NCI-H2196 (cell line): ENCODE measurements around the gene HLF.

Experiments
- DNase-seq: peaks from one replicate; lab custom pipeline; 2025; ENCODE audit not compliant: unreplicated experiment; lab: John Stamatoyannopoulos, UW

HLF gene

DNA sequence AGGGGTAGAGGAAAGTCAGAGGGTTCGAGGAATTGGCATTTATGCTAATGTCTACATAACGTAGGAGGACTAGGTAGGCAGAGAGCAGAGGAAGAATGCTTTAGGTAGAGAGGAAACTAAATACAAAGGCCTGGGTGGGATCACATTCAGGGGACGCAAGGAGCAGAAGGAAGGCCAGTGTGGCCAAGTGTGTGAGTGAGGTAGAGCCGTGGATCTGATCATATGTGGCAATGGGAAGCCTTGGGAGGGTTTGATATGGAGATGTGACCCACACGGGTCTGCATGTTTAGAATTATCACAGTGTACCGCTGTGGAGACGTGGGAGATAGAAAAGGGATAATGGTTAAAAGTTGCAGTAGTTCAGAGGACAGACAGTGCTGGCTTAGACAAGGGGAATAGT is 43.1 kb downstream of the HLF start:
- no peak for DNase-seq

DNA sequence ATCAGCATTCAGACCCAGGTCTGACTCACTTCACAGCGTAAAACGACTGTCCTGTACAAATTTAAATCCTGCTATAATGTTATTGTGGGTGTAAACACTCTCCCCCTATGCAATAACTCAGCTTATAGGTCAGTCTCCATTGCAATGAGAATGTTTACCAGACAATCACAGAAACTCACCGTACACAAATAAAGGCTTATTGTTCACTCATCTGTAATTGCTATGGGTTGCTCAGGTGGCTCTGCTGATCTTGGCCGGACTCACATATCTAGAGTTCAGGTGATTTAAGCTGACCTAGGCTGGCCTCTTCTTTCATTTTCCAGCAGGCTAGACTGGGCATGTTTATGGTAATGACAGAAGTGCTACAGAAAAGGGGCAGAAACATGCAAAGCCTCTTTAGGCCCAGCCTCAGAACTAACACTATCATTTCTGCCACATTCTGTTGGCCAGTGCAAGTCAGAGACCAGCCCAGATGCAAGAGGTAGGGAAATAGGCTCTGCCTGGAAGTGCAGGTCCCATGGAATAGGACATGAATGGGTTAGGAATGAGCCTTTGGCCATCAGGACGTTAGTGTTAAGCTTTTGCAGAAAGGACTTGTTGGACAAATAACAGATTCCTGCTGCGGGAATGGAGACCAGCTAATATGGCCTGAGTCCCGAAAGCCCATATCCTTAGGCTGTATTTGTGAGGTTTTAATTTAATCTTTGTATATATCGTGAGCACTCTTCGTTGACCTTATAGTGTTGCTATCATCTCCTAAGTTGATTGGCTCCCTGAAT is 44.0 kb downstream of the HLF start:
- DNase-seq = no peak

DNA sequence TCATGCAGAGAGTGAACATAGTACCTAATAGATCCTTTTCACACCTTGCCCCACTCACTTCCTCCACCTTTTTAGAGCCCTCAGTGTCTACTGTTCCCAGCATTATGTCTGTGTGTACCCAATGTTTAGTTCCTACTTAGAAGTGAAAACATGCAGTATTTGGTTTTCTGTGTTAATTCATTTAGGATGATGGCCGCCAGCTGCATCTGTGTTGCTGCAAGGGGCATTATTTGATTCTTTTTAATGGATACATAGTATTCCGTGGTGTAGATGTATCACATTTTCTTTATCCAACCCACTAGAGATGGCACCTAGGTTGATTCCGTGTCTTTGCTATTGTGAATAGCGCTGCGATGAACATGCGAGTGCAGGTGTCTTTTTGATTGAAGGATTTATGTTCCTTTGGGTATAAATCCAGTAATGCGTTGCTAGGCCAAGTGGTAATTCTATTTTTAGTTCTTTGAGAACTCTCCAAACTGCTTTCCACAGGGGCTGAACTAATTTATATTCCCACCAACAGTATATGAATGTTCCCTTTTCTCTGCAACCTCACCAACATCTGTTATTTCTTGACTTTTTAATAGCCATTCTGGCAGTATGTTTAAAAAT is 47.1 kb downstream of the HLF start:
- no peak for DNase-seq

DNA sequence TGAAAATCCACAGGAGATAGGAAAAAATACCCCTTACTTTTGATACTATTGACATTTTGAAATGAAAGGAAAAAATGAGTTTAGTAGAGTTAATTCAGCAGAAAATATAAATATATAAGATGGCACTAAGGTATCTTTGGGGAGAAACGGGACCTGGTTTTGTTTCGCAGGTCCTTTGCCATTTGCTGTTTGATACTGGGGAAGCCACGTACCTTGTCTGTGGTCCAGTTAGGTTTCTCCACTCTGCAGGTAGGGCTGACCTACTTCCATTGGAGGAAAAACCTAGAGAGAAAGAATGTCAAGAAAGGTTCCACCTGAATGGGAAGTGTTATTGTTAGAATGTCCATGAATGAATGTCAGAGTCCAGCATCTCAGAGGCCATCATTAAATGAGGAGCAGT is 48.1 kb downstream of the HLF start:
- no peak for DNase-seq

DNA sequence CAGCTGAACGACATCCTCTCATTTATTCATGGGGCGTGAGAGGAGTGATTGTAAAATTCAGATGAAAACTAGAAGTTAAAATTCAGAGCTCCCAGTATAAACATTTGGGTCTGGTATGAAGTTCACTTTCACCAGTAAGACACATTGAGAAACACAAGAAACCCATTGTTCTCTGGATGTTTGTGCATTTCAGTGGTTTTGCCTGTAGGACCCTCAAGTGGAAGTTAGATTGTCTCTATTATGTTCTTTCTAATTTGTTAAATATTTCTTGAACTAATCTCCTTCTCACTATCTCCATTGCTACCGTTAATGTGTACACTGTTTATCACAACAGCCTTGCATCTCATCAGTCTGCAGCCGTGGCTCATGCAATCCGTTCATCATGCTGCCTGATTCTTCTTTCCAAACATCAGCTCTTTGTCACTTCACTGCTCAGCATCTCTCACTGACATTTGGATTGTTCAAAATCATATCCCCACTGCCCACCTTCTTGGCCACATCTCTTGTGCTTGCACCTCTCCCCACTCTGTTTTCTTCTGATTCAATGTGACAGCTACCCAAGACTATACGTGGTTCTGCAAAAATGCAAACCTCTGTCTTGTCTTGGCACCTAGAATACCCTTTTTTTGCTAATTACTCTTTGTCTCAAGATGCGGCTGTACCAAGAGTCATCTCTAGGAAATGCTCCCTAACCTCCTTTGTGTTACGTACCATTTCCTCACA is 49.5 kb downstream of the HLF start:
- DNase-seq = no peak

DNA sequence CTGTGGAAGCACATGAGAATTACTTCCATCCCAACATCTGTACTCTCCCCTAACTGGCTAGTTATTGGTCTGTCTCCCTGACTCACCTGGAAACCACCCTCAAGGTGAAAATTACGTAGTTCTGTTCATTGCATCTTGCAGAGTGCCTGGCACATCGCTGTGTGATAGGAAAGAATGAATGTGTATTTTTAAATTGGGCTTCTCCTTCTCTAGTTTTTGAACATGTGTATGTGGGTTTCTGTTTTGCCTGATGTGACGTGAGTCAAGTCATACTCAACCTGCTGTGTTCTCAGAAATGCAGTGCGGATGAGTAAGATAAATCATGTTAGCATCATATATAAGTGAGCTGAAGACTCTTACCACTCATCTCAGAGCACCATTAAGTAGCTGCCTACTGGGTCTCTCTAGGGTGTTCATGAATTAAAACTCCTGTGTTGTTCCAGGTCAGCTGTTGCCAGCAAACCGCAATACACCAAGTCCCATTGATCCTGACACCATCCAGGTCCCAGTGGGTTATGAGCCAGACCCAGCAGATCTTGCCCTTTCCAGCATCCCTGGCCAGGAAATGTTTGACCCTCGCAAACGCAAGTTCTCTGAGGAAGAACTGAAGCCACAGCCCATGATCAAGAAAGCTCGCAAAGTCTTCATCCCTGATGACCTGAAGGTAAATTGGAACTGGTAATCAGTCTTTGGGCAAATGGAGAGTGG is 50.2 kb downstream of the HLF start:
- no peak for DNase-seq

DNA sequence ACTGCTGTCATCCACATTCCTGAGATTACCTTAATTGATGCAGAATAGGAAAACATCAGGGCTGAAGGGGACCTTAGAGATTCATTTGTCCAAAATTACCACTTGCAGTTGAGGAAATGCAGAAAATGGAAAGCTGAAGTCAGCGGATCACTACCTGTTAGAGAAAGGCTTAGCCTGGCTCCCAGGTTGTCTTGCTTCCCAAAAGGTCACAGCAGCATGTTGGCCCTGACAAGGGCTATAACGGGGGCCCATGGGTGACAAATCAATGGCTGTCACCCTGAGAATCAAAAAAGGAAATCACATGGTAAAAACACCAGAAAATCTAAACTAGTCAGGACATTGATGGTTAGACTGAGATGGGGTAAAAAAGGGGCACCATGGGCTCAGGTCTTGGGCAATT is 51.7 kb downstream of the HLF start:
- no peak for DNase-seq

DNA sequence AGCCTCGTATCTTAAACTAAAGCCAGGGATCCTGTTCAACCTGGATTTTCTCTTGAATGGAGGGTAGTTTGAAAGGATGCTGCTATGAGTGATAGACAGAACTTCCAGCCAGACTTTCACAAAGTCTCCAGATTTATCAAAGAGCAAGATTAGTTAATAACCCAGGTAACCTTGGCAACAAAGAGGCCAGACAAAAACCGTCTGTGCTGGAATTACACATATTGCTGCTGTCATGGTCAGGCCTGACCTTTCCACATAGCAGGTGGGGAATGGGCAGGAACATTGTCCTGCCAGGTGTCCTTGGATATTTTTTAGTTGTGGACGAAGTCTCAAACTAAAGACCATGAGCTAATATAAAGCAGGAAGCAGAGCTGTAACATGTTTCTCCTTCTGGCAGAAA is 52.5 kb downstream of the HLF start:
- no peak for DNase-seq

DNA sequence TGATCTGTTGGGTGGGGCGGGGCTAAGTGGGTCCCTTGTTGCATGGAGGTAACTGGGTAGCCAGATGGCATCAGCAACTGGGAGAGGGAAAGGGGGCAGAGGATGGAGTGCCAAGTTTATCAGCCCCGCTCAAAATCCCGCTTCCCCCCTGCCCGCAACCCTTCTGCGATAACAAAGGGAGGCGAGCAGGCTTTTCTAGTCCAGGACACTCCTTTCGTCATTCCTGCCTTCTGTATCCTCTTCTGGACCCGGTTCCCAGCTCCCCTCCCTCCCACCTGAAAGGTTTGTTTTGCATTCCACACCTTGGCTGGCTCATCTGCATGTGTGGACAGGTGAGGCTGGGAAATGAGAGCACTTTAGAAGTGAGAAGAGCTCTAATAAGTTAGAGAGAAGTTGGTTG is 53.3 kb downstream of the HLF start:
- DNase-seq = no peak

DNA sequence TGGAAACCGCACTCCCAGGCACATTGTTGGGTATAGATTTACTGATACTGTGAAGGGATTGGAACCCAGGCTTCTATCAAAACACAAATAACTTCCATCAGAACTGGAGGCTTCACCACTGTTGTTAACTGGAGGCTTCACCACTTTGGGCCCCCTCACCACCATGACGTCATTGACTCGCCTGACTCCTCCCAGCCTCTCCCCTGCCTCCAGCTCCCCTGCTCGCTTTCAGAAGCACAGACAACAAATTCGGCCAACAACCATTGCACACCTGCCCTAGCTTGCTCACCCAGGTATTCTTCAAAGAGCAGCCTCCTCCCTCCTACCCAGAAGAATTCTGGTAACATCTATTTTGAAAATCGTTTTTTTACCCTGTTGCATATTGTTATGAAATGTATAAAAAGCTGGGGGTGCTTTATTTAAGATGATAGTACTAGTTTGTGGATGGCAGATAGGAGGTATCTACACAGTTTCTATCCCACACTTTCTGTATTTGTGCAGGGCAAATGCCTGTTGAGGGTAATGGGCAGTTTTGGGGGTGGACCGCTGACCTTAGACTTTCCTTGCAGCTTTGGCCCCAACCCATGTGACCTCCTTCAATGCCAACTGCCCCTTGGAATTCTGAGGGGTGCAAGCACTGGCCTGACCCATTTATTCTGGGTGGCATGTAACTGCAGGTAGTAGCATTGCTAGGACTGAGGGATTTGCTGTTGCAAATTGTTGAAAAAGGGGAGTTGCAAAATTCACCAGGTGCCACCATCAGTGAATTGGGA is 54.1 kb downstream of the HLF start:
- no peak for DNase-seq

DNA sequence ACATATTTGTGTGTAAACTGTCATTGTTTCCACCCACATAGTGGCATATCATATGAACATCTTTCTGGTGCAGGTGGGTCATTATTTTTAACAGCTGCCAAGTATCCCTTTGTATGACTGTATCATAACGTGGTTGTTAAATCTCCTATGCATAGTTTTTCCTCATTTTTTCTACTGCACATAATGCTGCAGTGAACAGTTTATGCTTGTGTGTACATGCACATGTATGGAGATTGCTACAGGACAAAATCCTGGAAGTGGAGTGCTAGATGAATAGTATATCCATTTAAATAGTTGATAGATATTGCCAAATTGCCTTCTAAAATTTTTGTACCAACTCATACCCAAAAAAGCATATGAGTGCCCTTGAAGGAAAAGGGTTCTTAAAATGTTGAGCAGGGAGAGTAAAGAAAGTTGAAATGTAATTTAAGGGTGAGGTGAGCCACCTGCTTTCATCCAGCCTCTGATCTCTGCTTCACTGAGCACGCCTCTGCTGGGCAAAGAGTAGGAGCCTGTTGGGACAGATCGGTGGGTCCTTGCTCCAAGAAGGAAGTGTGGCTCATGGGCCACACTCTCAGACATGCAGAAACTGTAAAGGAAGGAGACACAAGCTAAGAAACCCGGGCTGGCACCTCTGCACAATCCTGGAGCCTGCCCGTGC is 55.3 kb downstream of the HLF start:
- DNase-seq = no peak

DNA sequence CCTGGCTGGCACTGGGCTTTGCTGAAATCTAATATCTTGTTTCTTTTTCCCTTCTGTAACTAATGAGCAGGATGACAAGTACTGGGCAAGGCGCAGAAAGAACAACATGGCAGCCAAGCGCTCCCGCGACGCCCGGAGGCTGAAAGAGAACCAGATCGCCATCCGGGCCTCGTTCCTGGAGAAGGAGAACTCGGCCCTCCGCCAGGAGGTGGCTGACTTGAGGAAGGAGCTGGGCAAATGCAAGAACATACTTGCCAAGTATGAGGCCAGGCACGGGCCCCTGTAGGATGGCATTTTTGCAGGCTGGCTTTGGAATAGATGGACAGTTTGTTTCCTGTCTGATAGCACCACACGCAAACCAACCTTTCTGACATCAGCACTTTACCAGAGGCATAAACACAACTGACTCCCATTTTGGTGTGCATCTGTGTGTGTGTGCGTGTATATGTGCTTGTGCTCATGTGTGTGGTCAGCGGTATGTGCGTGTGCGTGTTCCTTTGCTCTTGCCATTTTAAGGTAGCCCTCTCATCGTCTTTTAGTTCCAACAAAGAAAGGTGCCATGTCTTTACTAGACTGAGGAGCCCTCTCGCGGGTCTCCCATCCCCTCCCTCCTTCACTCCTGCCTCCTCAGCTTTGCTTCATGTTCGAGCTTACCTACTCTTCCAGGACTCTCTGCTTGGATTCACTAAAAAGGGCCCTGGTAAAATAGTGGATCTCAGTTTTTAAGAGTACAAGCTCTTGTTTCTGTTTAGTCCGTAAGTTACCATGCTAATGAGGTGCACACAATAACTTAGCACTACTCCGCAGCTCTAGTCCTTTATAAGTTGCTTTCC is 56.0 kb downstream of the HLF start:
- DNase-seq = no peak

DNA sequence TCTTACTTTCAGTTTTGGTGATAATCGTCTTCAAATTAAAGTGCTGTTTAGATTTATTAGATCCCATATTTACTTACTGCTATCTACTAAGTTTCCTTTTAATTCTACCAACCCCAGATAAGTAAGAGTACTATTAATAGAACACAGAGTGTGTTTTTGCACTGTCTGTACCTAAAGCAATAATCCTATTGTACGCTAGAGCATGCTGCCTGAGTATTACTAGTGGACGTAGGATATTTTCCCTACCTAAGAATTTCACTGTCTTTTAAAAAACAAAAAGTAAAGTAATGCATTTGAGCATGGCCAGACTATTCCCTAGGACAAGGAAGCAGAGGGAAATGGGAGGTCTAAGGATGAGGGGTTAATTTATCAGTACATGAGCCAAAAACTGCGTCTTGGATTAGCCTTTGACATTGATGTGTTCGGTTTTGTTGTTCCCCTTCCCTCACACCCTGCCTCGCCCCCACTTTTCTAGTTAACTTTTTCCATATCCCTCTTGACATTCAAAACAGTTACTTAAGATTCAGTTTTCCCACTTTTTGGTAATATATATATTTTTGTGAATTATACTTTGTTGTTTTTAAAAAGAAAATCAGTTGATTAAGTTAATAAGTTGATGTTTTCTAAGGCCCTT is 56.8 kb downstream of the HLF start:
- no peak for DNase-seq

DNA sequence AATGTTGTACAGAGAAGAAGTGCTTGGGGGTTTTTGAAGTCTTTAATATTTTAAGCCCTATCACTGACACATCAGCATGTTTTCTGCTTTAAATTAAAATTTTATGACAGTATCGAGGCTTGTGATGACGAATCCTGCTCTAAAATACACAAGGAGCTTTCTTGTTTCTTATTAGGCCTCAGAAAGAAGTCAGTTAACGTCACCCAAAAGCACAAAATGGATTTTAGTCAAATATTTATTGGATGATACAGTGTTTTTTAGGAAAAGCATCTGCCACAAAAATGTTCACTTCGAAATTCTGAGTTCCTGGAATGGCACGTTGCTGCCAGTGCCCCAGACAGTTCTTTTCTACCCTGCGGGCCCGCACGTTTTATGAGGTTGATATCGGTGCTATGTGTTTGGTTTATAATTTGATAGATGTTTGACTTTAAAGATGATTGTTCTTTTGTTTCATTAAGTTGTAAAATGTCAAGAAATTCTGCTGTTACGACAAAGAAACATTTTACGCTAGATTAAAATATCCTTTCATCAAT is 57.8 kb downstream of the HLF start:
- no peak for DNase-seq

DNA sequence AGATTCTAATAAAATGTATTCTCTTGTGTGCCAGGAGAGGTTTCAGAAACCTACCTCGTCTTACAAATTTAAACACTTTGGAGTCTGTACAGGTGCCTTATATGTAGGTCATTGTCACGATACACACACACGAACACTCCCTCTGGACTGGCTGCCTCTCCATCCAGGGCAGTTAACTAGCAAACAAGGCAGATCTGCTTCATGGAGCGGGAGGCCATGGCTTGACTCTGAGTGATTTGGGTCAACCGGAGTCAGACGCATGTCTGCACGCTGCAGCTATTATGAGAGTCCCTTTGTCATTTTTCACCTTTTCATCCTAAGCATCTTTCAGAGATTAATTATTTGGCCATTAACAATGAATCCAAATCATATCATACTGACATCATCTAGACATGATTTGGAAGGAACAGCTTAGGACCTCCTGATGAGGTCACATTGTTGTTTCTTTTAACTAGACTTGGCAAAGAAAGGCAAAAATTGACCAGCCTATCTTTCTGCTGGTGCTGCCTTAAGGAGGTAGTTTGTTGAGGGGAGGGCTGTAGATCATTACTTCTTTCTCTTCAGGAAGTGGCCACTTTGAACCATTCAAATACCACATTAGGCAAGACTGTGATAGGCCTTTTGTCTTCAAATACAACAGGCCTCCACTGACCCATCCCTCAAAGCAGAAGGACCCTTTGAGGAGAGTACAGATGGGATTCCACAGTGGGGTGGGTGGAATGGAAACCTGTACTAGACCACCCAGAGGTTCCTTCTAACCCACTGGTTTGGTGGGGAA is 58.9 kb downstream of the HLF start:
- no peak for DNase-seq

DNA sequence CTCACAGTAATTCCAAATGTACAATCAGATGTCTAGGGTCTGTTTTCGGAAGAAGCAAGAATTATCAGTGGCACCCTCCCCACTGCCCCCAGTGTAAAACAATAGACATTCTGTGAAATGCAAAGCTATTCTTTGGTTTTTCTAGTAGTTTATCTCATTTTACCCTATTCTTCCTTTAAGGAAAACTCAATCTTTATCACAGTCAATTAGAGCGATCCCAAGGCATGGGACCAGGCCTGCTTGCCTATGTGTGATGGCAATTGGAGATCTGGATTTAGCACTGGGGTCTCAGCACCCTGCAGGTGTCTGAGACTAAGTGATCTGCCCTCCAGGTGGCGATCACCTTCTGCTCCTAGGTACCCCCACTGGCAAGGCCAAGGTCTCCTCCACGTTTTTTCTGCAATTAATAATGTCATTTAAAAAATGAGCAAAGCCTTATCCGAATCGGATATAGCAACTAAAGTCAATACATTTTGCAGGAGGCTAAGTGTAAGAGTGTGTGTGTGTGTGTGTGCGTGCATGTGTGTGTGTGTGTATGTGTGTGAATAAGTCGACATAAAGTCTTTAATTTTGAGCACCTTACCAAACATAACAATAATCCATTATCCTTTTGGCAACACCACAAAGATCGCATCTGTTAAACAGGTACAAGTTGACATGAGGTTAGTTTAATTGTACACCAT is 59.7 kb downstream of the HLF start:
- DNase-seq = no peak

DNA sequence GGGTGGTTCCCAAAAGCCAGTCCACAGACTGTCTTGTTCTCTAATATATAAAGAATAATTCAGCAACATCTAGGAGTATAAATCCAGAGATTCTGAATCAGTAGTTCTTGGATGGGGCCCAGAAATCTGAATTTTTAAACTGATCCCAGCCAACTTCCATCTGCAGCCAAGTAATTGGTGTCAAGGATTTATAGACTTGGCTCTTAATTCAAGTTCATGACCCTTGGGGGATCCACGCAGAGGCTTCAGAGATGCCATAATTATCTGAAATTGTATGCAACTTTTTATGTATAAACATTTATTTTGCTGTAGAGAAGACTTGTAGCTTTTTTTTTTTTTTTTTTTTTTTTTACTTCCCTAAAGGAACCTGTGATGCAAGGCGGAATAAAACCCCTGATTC is 60.6 kb downstream of the HLF start:
- no peak for DNase-seq

DNA sequence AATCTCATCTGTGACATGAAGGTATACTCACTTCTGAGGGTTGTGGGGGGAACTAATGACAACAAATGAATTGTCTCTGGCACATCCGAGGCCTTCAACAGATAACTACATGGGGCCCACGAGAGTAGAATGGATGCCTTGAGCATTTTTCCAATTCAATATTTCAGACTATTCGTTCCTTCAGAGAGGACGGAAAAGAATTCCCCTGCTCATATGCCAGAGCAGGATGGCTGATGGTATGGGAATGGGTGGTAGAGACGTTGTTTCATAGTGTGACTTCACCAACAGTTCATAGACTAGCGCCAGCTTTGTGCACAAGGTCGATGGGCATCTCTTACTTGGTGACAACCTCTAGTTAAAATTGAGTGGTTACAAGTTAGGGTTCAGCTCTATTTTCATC is 61.3 kb downstream of the HLF start:
- no peak for DNase-seq
